Karpas-422 (cell line): Measurements from ENCODE around the gene PLXNA2. TPM values are rescaled to one million over a fixed set of nuclear protein-coding genes. Genes with fewer than 3 reads are reported as not detected.

Experiments used
- DNase-seq: peaks from one replicate; pipeline ENCODE4 v3.0.0-alpha.2; 2015
- H2AFZ ChIP-seq: fragments of 200-600 bp; sonication (generic); 2 replicates; pipeline ENCODE4 v1.6.1; 2014; ENCODE audit warnings: antibody characterized with exemption, low read length, mixed read lengths
- H3K27ac ChIP-seq: fragments of 200-600 bp; sonication (generic); 2 replicates; pipeline ENCODE4 v1.5.1; 2014; ENCODE audit warnings: mild to moderate bottlenecking, low read length, moderate library complexity
- H3K27me3 ChIP-seq: fragments of 200-600 bp; sonication (generic); 2 replicates; pipeline ENCODE4 v1.6.1; 2014; ENCODE audit warnings: low read length, mixed read lengths
- H3K36me3 ChIP-seq: fragments of 200-600 bp; sonication (generic); 2 replicates; pipeline ENCODE4 v1.6.1; 2014; ENCODE audit warnings: low read length, mixed read lengths; ENCODE audit not compliant: insufficient read depth
- H3K4me1 ChIP-seq: fragments of 200-600 bp; sonication (generic); 2 replicates; pipeline ENCODE4 v1.6.1; 2014; ENCODE audit warnings: mild to moderate bottlenecking, low read length, mixed read lengths
- H3K4me2 ChIP-seq: fragments of 200-600 bp; sonication (generic); 2 replicates; pipeline ENCODE4 v1.6.1; 2014; ENCODE audit warnings: low read length, low read depth, mild to moderate bottlenecking; ENCODE audit not compliant: poor library complexity, severe bottlenecking
- H3K4me3 ChIP-seq: fragments of 200-600 bp; sonication (generic); 2 replicates; pipeline ENCODE4 v1.5.1; 2014; ENCODE audit warnings: mild to moderate bottlenecking, antibody characterized with exemption, low read length, mixed read lengths
- H3K79me2 ChIP-seq: fragments of 200-600 bp; sonication (generic); 2 replicates; pipeline ENCODE4 v1.6.1; 2014; ENCODE audit warnings: mild to moderate bottlenecking, low read length, mixed read lengths
- H3K9ac ChIP-seq: fragments of 200-600 bp; sonication (generic); 2 replicates; pipeline ENCODE4 v1.6.0; 2014; ENCODE audit warnings: low read length
- H3K9me2 ChIP-seq: fragments of 200-600 bp; sonication (generic), shearing (Covaris generic); replicated peaks from 2 replicates; pipeline ENCODE4 v1.6.0; 2014; ENCODE audit warnings: mild to moderate bottlenecking, low read length, moderate library complexity; ENCODE audit not compliant: insufficient read depth
- H3K9me3 ChIP-seq: fragments of 300-700, 200-600 bp; sonication (generic); 2 replicates; pipeline ENCODE4 v1.6.1; 2014; ENCODE audit warnings: low read length, mixed read lengths
- H4K20me1 ChIP-seq: fragments of 200-600 bp; sonication (generic); 2 replicates; pipeline ENCODE4 v1.6.1; 2014; ENCODE audit warnings: mild to moderate bottlenecking, antibody characterized with exemption, low read length, low read depth; ENCODE audit not compliant: insufficient read depth
- total RNA-seq: library from RNA; depleted of rRNA; stranded (reverse); fragments of >200 nt; shearing (Covaris generic); gene quantifications from 2 replicates; pipeline ENCODE4 v1.2.3, GENCODE V29; 2014; ENCODE audit warnings: low replicate concordance

Gene PLXNA2
- total RNA-seq, 1 experiment from 2014 or later = not detected

GRCh38 chr1:208192995-208193394 is 51.2 kb downstream of the PLXNA2 start:
- H2AFZ ChIP-seq = no peak overlapping the region
- no peak for DNase-seq
- H3K9ac ChIP-seq = no peak overlapping the region
- no peaks in the 10 kb centered on the region for H3K79me2 ChIP-seq
- no peak overlapping the region for H3K4me3 ChIP-seq
- H3K36me3 ChIP-seq = no peaks in the 10 kb centered on the region
- no peaks in the 10 kb centered on the region for H3K27me3 ChIP-seq
- no peak overlapping the region for H3K27ac ChIP-seq
- no peaks in the 10 kb centered on the region for H4K20me1 ChIP-seq
- H3K9me2 ChIP-seq = no peaks in the 10 kb centered on the region
- H3K4me2 ChIP-seq = no peak overlapping the region
- H3K4me1 ChIP-seq = no peaks in the 10 kb centered on the region
- no peaks in the 10 kb centered on the region for H3K9me3 ChIP-seq

GRCh38 chr1:208190784-208191183 is 53.4 kb downstream of the PLXNA2 start:
- Histone ChIP-seq H3K27ac (no peak overlapping the region), H3K36me3 (no peaks in the 10 kb centered on the region), H3K9me2 (no peaks in the 10 kb centered on the region), H3K79me2 (no peaks in the 10 kb centered on the region), H3K27me3 (no peaks in the 10 kb centered on the region), H3K4me1 (no peaks in the 10 kb centered on the region), H4K20me1 (no peaks in the 10 kb centered on the region), H3K9me3 (no peaks in the 10 kb centered on the region), H3K4me3 (no peak overlapping the region), H3K4me2 (no peak overlapping the region), H3K9ac (no peak overlapping the region), H2AFZ (no peak overlapping the region)
- DNase-seq = no peak

GRCh38 chr1:208189716-208190115 is 54.5 kb downstream of the PLXNA2 start:
- Histone ChIP-seq H3K27ac (no peak overlapping the region), H3K9ac (no peak overlapping the region), H3K79me2 (no peaks in the 10 kb centered on the region), H3K4me1 (no peaks in the 10 kb centered on the region), H3K4me2 (no peak overlapping the region), H2AFZ (no peak overlapping the region), H4K20me1 (no peaks in the 10 kb centered on the region), H3K36me3 (no peaks in the 10 kb centered on the region), H3K4me3 (no peak overlapping the region), H3K27me3 (no peaks in the 10 kb centered on the region), H3K9me3 (no peaks in the 10 kb centered on the region), H3K9me2 (no peaks in the 10 kb centered on the region)
- no peak for DNase-seq

GRCh38 chr1:208189183-208189582 is 55.0 kb downstream of the PLXNA2 start:
- Histone ChIP-seq H3K4me1 (no peaks in the 10 kb centered on the region), H4K20me1 (no peaks in the 10 kb centered on the region), H3K36me3 (no peaks in the 10 kb centered on the region), H3K4me2 (no peak overlapping the region), H3K4me3 (no peak overlapping the region), H3K79me2 (no peaks in the 10 kb centered on the region), H3K27me3 (no peaks in the 10 kb centered on the region), H3K9me3 (no peaks in the 10 kb centered on the region), H3K27ac (no peak overlapping the region), H2AFZ (no peak overlapping the region), H3K9ac (no peak overlapping the region), H3K9me2 (no peaks in the 10 kb centered on the region)
- DNase-seq = no peak

GRCh38 chr1:208188607-208189006 is 55.6 kb downstream of the PLXNA2 start:
- Histone ChIP-seq H3K9me3 (no peaks in the 10 kb centered on the region), H4K20me1 (no peaks in the 10 kb centered on the region), H3K36me3 (no peaks in the 10 kb centered on the region), H3K9me2 (no peaks in the 10 kb centered on the region), H3K27ac (no peak overlapping the region), H2AFZ (no peak overlapping the region), H3K27me3 (no peaks in the 10 kb centered on the region), H3K4me2 (no peak overlapping the region), H3K9ac (no peak overlapping the region), H3K79me2 (no peaks in the 10 kb centered on the region), H3K4me3 (no peak overlapping the region), H3K4me1 (no peaks in the 10 kb centered on the region)
- no peak for DNase-seq

GRCh38 chr1:208187499-208188041 is 56.6 kb downstream of the PLXNA2 start:
- Histone ChIP-seq H2AFZ (no peak overlapping the region), H3K4me3 (no peak overlapping the region), H3K27ac (no peak overlapping the region), H3K4me2 (no peak overlapping the region), H3K9me3 (no peaks in the 10 kb centered on the region), H3K27me3 (no peaks in the 10 kb centered on the region), H3K36me3 (no peaks in the 10 kb centered on the region), H3K79me2 (no peaks in the 10 kb centered on the region), H3K4me1 (no peaks in the 10 kb centered on the region), H4K20me1 (no peaks in the 10 kb centered on the region), H3K9me2 (no peaks in the 10 kb centered on the region), H3K9ac (no peak overlapping the region)
- DNase-seq = no peak

- no peaks in the 10 kb centered on the region for H3K4me1 ChIP-seq
- H3K9me3 ChIP-seq = no peaks in the 10 kb centered on the region
- no peak overlapping the region for H3K27ac ChIP-seq
- no peaks in the 10 kb centered on the region for H3K27me3 ChIP-seq
- H2AFZ ChIP-seq = no peak overlapping the region
- H4K20me1 ChIP-seq = 0 out of 2 replicates have a peak, but pooled peaks cover 2% of the 10 kb centered on the region
- no peaks in the 10 kb centered on the region for H3K79me2 ChIP-seq
- no peak overlapping the region for H3K4me2 ChIP-seq
- DNase-seq = no peak
- no peak overlapping the region for H3K4me3 ChIP-seq
- no peaks in the 10 kb centered on the region for H3K9me2 ChIP-seq
- no peaks in the 10 kb centered on the region for H3K36me3 ChIP-seq
- no peak overlapping the region for H3K9ac ChIP-seq
Observed at GRCh38 chr1:208185801-208186231, 58.4 kb downstream of the PLXNA2 start.

- Histone ChIP-seq H3K9ac (no peak overlapping the region), H3K27me3 (no peaks in the 10 kb centered on the region), H4K20me1 (0 out of 2 replicates have a peak, but pooled peaks cover 2% of the 10 kb centered on the region), H3K36me3 (no peaks in the 10 kb centered on the region), H3K9me3 (no peaks in the 10 kb centered on the region), H3K9me2 (no peaks in the 10 kb centered on the region), H3K4me2 (no peak overlapping the region), H3K27ac (no peak overlapping the region), H3K4me3 (no peak overlapping the region), H3K4me1 (no peaks in the 10 kb centered on the region), H3K79me2 (no peaks in the 10 kb centered on the region), H2AFZ (no peak overlapping the region)
- no peak for DNase-seq
Observed at GRCh38 chr1:208184966-208185654, 59.1 kb downstream of the PLXNA2 start.
